IPS DF 4.7 (cell line): ENCODE measurements around the gene FIG4.
"Not testable (repeated sequence)": the region's sequence is repeated elsewhere in the genome, so short reads cannot be mapped to it uniquely, and the experiment has no call there.

ENCODE experiments used
- DNase-seq: peaks from one replicate; pipeline ENCODE4 v3.0.0-alpha.2; 2013; ENCODE audit warnings: low spot score; ENCODE audit errors: extremely low read depth

Gene FIG4

DNA sequence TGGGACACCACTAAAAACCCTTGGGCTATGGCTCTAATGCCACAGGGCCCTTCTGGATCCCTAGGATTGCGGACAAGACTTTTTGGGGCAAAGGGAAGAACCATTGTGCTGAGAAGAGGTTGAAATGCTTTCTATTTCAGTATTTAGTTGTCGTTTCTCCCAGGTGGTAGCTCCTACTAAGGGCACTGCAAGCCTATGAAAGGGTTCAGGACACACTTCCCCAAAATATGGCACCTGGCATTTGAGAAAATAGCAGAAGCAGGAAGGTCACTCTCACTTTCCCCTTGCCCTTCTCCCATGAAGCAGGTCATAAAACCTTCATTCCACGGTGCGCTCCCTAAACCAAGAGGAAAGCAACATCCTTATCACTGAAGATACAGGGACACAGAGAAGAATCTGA lies 161.6 kb downstream of the FIG4 start:
- DNase-seq = no peak

DNA sequence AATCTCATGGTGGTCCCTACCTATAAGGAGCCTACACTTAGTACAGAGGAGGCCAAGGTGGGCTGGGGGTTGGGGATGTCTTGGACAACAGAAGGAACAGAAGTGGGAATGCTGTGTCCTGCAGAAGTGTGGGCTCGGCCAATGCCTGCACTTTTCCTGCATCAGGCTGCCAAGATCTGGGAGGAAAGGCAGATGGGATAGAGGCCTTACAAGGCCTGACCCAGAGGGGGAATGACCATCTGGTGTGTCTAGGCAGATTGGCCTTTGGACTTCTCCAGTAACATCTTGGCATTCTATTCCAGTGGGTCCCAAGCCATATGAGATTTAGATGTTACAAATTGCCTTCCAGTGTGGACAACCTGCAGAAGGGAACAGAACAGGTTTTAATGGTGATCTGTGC lies 162.3 kb downstream of the FIG4 start:
- DNase-seq = no peak

DNA sequence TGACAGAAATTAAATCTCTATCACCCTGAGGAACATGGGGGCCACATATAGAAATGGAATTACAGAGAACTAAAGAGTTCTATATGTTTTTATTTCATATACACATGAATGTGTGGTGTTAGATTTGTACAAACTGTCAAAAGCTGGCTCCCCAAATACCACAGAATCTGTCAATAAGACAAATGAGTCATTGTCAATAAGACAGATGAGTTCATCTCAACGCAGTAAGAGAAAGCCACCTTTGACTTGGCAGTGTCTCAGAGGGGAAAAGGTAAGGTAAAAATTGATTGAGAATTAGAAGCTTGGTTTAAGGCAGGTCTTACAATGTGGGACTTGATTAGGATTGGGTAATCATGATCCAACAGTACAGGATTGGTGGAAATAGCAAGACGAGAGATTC lies 162.9 kb downstream of the FIG4 start:
- DNase-seq = no peak

DNA sequence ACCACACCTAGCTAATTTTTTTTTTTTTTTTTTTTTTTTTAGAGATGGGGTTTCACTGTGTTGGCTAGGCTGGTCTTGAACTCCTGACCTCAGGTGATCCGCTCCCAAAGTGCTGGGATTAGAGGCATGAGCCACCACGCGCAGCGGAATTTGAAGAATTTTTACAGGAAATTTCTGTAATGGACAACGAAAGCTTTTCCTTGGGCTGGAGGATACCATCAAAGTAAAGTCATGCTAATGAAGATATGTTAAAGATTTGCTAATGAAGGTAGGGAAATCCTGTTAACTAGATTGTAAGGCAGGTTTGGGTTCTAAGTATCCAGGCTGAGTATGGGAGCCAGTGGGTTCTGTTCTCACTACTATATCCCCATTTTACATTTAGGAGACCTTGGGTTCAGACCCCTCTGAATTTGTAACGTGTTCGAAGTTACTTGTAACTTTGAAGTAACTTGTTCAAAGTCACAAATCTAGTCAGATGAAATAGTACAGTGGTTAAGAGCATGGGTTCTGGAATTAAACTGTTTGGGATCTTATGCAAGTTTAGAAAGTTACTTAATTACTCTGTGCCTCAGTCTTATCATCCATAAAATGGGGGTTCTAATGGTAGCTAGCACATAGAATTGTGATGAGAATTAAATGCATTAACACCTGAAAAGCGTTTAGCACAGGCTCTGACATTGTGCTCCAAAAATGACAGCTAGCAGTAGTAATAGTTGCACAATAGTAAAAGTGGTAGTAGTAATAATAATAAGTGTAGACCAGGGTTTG lies 163.6 kb downstream of the FIG4 start:
- peak; percentile 60 for DNase-seq

DNA sequence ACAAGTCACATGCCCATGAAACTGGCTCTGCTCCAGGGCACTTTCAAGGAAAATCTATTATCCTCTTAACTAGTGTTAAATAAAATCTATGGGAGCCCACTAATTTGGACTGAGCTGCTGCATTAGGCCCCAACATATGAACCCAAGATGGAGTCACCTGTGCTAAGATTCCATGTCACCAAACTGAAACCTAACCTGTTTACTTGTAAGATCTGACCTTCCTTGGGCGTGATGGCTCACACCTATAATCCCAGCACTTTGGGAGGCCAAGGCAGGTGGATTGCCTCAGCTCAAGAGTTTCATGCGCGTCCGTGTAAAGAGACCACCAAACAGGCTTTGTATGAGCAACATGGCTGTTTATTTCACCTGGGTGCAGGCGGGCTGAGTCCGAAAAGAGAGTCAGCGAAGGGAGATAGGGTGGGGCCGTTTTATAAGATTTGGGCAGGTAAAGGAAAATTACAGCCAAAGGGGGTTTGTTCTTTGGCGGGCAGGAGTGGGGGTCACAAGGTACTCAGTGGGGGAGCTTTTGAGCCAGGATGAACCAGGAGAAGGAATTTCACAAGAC lies 164.5 kb downstream of the FIG4 start:
- DNase-seq = not testable (repeated sequence)

DNA sequence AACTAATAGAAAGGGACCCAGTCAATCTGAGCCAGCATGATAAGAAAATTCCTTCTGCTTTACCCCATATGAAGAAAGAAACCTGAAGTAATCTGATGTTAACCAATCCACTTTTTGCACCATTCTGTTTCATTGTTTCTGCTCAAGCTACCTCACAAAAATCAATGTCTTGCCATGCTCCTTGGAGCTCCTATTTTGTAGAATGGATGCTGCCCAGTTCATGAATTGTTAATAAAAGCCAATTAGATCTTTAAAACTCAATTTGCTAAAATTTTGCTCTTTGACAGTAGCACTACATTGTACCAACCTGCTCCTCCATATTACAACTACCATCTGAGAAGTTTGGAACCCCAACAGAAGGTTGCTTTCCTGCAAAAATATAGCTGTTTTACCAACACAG lies 170.8 kb downstream of the FIG4 start:
- no peak for DNase-seq

DNA sequence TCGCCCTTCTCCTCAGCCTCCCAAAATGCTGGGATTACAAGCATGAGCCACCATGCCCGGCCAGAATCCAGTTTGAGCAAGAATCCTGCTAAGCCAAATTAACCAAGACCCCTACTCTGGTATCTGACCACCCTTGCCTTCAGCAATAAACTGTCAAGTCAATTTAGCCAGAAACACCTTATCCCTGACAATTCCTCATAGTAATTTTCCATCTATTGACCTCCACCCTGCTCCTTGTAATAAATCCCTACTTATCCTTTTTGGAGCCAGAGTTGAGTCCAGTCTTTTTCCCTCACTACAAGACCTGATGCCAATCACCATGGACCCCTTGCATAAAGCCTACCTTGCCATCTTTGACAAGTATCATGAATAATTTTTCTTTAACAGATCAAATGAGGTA lies 173.0 kb downstream of the FIG4 start:
- DNase-seq = no peak

DNA sequence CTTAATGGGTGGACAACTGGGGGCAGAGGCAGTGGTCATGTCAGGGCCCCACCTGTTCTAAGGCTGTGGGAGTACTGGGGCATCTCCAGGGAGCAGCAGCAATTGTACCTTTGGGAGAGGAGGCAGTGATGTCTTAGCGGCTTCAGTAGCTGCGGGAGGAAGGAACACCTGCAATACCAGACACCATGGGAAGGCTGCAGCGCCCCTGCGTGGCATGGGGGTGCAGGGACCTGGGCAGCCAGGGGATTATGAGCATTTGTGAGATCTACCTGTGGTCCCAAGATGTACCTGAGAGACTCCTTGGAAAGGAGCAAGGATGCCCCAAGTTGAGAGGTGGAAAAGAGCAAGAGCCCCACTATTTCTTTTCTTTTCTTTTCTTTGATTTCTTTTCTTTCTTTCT lies 174.9 kb downstream of the FIG4 start:
- DNase-seq = no peak

DNA sequence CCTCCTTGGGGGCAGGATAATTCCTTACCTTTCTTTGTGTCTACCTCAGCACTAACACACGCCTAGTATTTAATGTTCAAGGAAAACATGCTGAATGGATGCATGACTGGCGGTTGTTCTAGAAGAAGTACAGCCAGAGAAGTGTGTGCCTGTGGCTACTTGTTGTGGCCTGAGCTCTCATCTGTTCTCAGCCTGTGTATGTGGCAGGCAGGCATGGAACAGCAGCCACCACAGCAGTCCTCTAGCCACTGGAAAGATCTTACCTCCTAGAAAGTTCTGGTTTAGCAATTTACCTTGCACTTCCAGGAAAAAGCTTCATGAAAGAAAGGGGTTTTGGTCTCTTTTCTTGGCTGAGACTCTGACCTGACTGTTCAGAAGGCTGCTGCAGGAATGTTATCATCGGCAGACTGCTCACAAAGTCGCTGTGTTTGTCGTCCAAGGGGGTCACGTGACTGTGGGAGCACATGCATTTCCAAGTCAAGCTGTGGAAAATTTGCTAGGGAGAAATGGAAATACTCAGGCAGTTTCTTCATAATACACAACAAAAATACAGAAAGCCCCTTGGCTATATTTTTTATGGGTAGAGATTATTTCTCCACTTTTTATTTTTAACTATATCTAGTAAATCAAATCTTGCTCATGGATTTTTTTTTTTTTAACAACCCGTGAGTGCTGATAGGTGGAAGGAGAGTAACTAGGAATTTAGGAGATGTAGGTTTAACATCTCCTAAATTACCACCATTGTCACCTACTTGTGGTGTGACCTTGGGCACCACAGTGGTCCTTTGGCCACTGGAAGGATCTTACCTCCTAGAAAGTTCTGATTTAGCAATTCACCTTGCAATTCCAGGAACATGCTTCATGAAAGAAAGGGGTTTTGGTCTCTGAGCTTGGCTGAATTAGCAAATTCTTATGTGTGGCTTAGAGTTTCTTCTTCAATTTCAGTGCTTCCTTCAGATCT lies 176.2 kb downstream of the FIG4 start:
- DNase-seq = no peak

DNA sequence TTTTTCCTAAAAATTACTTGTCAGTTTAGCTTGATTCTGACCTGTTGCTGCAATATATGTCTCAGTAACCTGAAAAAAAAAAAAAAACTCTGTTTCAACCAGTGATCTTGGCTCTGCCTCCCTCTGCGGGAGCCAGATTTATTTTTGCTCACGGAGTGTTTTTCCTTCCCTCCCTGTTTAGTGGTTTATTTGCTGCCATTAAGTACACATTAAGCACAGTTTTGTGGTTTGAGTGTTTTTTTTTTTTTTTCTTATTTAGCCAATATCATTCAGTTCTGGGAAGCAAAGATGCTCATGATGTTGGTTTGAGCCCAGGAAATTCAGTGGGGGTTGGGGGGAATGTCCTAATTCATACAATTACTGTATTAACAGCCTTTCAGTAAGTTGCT lies 176.9 kb downstream of the FIG4 start:
- DNase-seq = no peak

DNA sequence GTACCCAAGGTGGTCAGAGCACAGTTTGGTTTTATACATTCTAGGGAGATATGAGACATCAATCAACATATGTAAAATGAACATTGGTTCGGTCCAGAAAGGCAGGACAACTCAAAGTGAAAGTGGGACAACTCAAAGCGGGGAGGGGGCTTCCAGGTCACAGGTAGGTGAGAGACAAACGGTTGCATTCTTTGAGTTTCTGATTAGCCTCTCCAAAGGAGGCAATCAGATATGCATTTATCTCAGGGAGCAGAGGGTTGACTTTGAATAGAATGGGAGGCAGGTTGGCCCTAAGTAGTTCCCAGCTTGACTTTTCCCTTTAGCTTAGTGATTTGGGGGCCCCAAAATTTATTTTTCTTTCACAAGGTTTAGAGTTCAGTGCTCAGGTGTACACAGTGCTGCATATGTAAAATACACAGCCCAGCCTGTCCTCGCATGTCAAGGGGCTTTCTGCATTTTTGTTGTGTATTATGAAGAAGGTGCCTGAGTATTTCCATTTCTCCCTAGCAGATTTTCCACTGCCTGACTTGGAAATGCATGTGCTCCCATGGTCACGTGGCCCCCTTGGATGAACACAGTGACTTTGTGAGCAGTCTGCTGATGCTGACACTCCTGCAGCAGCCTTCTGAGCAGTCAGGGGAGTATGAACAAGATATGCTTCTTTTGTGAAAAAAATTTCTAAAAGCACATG lies 178.4 kb downstream of the FIG4 start:
- DNase-seq = not testable (repeated sequence)

DNA sequence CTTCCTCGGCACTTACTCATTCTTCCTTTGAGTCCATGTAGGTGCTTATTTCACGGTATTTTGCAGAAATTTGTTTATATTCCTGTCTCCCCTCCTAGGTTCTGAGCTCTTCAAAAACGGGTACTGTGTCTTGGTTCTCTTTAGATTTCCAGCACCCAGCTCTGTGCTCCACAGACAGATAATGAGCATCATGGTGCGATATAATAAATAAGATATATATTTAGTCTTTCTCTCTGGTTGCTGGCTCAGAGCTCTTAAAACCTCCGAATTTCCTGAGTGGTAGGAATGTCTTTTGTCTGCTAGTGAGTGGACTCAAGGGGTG lies 179.0 kb downstream of the FIG4 start:
- DNase-seq = no peak

DNA sequence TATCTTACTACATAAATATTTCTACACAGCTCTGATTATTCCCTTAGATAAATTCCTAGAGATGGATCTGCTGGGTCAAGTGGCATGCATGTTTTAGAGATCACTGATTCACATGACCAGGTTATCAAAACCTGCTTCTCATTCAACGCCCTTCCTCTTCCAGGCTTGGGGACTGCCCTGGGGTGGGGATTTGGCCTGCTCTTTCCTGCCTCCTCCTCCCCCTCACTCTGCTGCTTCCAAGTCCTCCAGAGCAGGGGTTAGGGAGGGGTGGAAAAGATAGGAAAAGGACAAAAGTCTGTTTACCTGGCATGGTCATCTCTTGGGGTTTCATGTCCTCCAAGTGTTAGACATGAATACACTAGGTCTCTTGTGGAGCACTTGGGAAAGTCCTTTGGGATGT lies 181.5 kb downstream of the FIG4 start:
- DNase-seq = no peak

DNA sequence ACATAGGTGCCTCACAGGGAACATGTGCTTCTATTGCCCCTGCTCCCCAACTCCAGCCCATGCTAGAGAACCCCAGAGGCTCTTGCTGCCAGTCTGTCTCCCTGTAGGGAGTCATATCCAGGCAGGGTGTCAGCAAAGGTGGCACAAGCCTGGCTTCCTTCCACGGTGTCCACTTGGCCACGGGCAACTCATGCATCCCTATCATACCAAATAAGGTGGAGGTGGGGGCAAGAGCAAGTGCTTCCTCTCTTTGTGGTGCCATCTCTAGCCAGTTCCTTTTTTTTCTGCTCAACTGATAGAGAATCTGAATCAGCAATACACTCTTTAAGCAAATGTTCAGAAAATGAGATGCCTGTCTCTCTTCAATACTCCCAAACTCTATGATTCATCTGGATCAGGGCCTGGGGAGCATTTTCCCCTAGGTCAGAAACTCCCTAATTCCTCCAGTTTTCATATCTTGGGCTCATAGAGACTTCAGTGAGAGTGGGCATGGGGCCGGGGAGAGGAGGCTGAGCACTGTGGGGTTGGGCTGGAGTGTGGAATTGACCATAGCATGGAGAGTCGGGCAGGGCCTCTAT lies 182.0 kb downstream of the FIG4 start:
- no peak for DNase-seq

DNA sequence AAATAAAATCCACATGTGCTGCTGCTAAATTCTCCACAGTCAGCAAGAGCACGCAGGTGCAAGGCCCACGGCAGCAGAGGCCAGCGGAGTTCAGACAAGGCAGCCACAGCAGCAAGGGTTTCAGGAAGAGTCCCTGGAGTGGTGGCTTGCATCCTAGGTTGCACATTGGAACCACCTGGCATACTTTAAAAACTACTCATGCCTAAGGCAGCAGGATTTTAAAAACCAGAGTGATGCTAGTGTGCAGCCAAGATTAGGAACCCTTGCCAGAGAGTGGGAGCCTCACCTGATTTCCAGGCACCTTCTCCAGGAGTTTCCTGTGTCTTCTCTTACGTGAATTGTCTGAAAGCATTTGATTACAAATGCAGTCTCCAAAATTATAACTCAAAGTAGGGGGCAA lies 183.0 kb downstream of the FIG4 start:
- DNase-seq = no peak

DNA sequence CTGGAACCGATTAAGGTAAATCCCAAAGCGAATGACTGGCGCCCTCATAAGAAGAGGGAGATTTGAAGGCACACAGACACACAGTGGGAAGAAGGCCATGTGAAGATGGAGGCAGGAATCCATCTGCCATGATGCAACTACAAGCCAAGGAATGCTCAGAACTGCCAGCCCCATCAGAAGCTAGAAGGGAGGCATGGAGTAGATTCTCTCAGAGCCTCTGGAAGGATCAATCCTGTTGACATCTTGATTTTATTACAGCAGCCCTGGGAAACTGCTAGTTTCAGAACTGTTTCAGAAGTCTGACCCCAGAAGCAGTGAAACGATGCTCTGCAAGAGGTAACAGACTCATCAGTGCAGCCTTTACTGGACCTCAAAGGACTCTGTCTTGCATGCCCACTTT lies 183.5 kb downstream of the FIG4 start:
- DNase-seq = no peak
